ENCODE data around the gene PLPP3.

Gene PLPP3

GRCh38 chr1:56563568-56563967 lies 15.8 kb downstream of the PLPP3 start:
- H3K4me3 ChIP-seq (ENCODE audit: low read depth, low read length, poor library complexity, severe bottlenecking), result no peak overlapping the region
- no peaks in the 10 kb centered on the region for H3F3A ChIP-seq (ENCODE audit: insufficient read depth, low read length)
- no peaks in the 10 kb centered on the region for H3K36me3 ChIP-seq (ENCODE audit: insufficient read depth, low read length)
- H3K27me3 ChIP-seq (ENCODE audit: insufficient read depth, low read length), result peaks cover 4% of the 10 kb centered on the region; the same call in 1 of the 2 replicates
- H3K9me2 ChIP-seq (ENCODE audit: low read depth, low read length), result no peaks in the 10 kb centered on the region
- H3K9ac ChIP-seq (ENCODE audit: low read length), result no peak overlapping the region
- no peak overlapping the region for H3K27ac ChIP-seq (ENCODE audit: low read depth, low read length, poor library complexity, severe bottlenecking)
- no peak overlapping the region for H2AFZ ChIP-seq (ENCODE audit: low read length)
- no peak for TF ChIP-seq EZH2 (IDR thresholded peaks at IDR 0.05; ENCODE audit: borderline replicate concordance, low read length)
- TF ChIP-seq CTCF (IDR thresholded peaks at IDR 0.05; ENCODE audit: low read length), result no peak
- no peaks in the 10 kb centered on the region for H3K9me3 ChIP-seq (ENCODE audit: low read length)
- H4K20me1 ChIP-seq (ENCODE audit: insufficient read depth, low read length), result no peaks in the 10 kb centered on the region
- no peaks in the 10 kb centered on the region for H3K79me2 ChIP-seq (ENCODE audit: insufficient read depth, low read length)
- H3K4me1 ChIP-seq (ENCODE audit: insufficient read depth, low read length, severe bottlenecking), result no peaks in the 10 kb centered on the region
- no peak overlapping the region for H3K4me2 ChIP-seq (ENCODE audit: low read length)

GRCh38 chr1:56562891-56563452 lies 16.4 kb downstream of the PLPP3 start:
- H3K9ac ChIP-seq (ENCODE audit: low read length), result no peak overlapping the region
- H3K4me3 ChIP-seq (ENCODE audit: low read depth, low read length, poor library complexity, severe bottlenecking), result no peak overlapping the region
- H3K4me1 ChIP-seq (ENCODE audit: insufficient read depth, low read length, severe bottlenecking), result no peaks in the 10 kb centered on the region
- H3K4me2 ChIP-seq (ENCODE audit: low read length), result no peak overlapping the region
- no peak overlapping the region for H3K27ac ChIP-seq (ENCODE audit: low read depth, low read length, poor library complexity, severe bottlenecking)
- H2AFZ ChIP-seq (ENCODE audit: low read length), result no peak overlapping the region
- H3K79me2 ChIP-seq (ENCODE audit: insufficient read depth, low read length), result no peaks in the 10 kb centered on the region
- peaks cover 4% of the 10 kb centered on the region; the same call in 1 of the 2 replicates for H3K27me3 ChIP-seq (ENCODE audit: insufficient read depth, low read length)
- H3K9me3 ChIP-seq (ENCODE audit: low read length), result no peaks in the 10 kb centered on the region
- H3K36me3 ChIP-seq (ENCODE audit: insufficient read depth, low read length), result no peaks in the 10 kb centered on the region
- TF ChIP-seq EZH2 (IDR thresholded peaks at IDR 0.05; ENCODE audit: borderline replicate concordance, low read length) (no peak), CTCF (IDR thresholded peaks at IDR 0.05; ENCODE audit: low read length) (no peak)
- H3K9me2 ChIP-seq (ENCODE audit: low read depth, low read length), result no peaks in the 10 kb centered on the region
- H4K20me1 ChIP-seq (ENCODE audit: insufficient read depth, low read length), result no peaks in the 10 kb centered on the region
- no peaks in the 10 kb centered on the region for H3F3A ChIP-seq (ENCODE audit: insufficient read depth, low read length)

GRCh38 chr1:56561227-56562019 lies 17.9 kb downstream of the PLPP3 start:
- H3K79me2 ChIP-seq (ENCODE audit: insufficient read depth, low read length), result no peaks in the 10 kb centered on the region

More at GRCh38 chr1:56561227-56562019, 17.9 kb downstream of the PLPP3 start:
- no peaks in the 10 kb centered on the region for H3K4me1 ChIP-seq (ENCODE audit: insufficient read depth, low read length, severe bottlenecking)
- H3K27ac ChIP-seq (ENCODE audit: low read depth, low read length, poor library complexity, severe bottlenecking), result no peak overlapping the region
- H3K4me3 ChIP-seq (ENCODE audit: low read depth, low read length, poor library complexity, severe bottlenecking), result no peak overlapping the region
- no peaks in the 10 kb centered on the region for H4K20me1 ChIP-seq (ENCODE audit: insufficient read depth, low read length)
- H3K36me3 ChIP-seq (ENCODE audit: insufficient read depth, low read length), result no peaks in the 10 kb centered on the region
- no peak overlapping the region for H3K9ac ChIP-seq (ENCODE audit: low read length)
- no peaks in the 10 kb centered on the region for H3K9me3 ChIP-seq (ENCODE audit: low read length)
- no peak overlapping the region for H3K4me2 ChIP-seq (ENCODE audit: low read length)
- no peaks in the 10 kb centered on the region for H3K9me2 ChIP-seq (ENCODE audit: low read depth, low read length)
- no peaks in the 10 kb centered on the region for H3F3A ChIP-seq (ENCODE audit: insufficient read depth, low read length)
- H3K27me3 ChIP-seq (ENCODE audit: insufficient read depth, low read length), result peaks cover 4% of the 10 kb centered on the region; the same call in 1 of the 2 replicates
- TF ChIP-seq EZH2 (IDR thresholded peaks at IDR 0.05; ENCODE audit: borderline replicate concordance, low read length) (no peak), CTCF (IDR thresholded peaks at IDR 0.05; ENCODE audit: low read length) (no peak)
- no peak overlapping the region for H2AFZ ChIP-seq (ENCODE audit: low read length)
